ENCODE results near the gene CPEB3.

Gene CPEB3

GRCh38 chr10:92291616-92291865 is 663 bp upstream of the CPEB3 start:
- TF ChIP-seq, protein P1, sequence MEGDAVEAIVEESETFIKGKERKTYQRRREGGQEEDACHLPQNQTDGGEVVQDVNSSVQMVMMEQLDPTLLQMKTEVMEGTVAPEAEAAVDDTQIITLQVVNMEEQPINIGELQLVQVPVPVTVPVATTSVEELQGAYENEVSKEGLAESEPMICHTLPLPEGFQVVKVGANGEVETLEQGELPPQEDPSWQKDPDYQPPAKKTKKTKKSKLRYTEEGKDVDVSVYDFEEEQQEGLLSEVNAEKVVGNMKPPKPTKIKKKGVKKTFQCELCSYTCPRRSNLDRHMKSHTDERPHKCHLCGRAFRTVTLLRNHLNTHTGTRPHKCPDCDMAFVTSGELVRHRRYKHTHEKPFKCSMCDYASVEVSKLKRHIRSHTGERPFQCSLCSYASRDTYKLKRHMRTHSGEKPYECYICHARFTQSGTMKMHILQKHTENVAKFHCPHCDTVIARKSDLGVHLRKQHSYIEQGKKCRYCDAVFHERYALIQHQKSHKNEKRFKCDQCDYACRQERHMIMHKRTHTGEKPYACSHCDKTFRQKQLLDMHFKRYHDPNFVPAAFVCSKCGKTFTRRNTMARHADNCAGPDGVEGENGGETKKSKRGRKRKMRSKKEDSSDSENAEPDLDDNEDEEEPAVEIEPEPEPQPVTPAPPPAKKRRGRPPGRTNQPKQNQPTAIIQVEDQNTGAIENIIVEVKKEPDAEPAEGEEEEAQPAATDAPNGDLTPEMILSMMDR (IDR thresholded peaks at IDR 0.05; ENCODE audit: low read depth, low read length, missing control alignments): no peak
- DNase-seq (ENCODE audit: low read depth): no peak
- peak overlapping the region; percentile 100 for H3K4me3 ChIP-seq (ENCODE audit: low read depth, low read length)

DNA sequence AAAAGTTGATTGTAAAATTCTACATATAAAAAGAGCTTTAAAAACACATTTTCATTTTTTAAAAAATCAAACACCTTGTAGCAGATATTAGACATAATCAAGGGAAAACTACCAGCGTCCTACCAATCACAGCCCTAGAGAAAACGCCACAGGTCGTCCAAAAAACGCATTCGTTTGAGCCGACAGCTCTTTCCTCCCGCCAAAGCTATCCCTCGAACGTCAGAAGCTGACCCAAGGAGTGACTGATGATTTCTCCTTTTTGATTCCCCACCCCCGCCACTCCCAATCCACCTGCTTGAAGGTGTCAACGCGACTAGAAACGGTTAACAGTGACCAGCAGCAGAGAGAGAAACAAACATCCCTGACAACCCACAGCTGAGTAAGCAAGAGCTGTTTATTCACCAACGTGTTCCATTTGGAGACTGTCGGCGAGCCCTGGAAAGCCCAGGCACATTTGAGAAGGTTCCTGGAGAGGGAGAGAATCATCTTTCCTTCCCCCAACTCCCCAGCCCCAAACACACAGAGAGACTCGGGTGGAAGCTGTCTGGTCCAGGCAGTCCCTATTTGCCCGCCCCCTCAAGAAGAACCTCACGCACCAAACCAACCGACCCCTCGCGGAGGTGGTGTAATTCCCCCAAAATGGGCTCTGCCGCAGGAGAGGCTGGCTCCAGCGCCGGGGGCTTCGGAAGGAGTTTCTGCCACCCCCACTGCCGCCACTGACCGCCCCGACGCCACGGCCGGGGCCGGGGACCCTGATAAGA is 622 bp downstream of the CPEB3 start:
- peak overlapping the region; percentile 100 for H3K4me3 ChIP-seq (ENCODE audit: low read depth, low read length)
- TF ChIP-seq, protein P1 (IDR thresholded peaks at IDR 0.05; ENCODE audit: low read depth, low read length, missing control alignments): no peak
- no peak for DNase-seq (ENCODE audit: low read depth)

DNA sequence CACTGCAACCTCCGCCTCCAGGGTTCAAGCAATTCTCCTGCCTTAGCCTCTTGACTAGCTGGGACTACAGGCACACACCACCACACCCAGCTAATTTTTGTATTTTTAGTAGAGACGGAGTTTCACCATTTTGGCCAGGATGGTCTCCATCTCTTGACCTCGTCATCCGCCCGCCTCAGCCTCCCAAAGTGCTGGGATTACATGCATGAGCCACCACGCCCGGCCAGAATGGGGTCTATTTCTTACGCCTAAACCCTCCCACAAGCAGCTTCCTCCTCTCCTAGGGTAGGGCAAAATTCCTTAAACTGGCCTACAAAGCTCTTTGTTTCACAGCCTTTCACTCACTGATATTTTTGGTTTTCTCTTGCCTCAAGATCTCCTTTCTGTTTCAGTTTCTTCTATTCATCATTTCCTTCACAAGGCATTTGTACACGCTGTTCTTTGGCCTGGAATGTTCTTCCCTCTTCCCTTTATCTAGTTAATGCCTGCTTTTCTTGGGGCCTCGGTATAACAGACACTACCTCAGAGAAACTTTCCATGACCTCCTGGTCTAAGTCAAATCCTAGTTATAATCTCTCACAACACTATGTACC is 6.7 kb downstream of the CPEB3 start:
- TF ChIP-seq, protein P1 (IDR thresholded peaks at IDR 0.05; ENCODE audit: low read depth, low read length, missing control alignments): no peak
- no peak overlapping the region for H3K4me3 ChIP-seq (ENCODE audit: low read depth, low read length)
- no peak for DNase-seq (ENCODE audit: low read depth)

DNA sequence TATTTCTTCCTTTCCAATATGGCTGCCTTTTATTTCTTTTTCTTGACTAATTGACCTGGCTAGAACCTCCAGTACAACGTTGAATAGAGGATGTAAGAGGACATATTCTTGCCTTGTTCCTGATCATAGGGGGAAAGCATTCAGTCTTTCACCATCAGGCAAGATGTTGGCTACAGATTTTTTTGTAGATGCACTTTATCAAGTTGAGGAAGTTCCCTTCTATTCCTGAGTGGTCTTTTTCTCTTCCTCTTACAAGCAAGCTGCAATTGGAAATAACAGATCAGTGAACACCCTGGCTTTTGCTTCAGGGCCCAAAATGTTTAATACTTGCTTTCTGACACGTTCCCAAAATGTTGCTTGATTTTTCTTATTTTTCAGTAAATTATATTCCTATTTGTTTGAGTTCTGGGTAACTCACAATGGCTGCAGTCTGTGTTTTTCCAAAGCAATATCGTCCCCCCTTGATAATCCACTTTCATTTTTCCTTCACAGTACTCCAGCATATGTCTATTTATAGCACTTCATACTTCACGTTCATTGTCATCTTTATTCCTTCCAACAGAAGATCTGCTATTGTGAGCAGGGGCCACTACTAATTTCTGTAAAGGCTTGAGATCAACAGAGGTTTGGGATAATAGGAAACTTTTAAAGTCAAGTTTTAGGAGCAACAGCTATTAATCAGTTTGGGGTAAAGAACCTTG is 11.7 kb downstream of the CPEB3 start:
- TF ChIP-seq, protein P1 (IDR thresholded peaks at IDR 0.05; ENCODE audit: low read depth, low read length, missing control alignments): no peak
- no peak for DNase-seq (ENCODE audit: low read depth)
- H3K4me3 ChIP-seq (ENCODE audit: low read depth, low read length): no peak overlapping the region

GRCh38 chr10:92274071-92274470 is 16.8 kb downstream of the CPEB3 start:
- TF ChIP-seq, protein P1 (IDR thresholded peaks at IDR 0.05; ENCODE audit: low read depth, low read length, missing control alignments): no peak
- H3K4me3 ChIP-seq (ENCODE audit: low read depth, low read length): no peak overlapping the region
- DNase-seq (ENCODE audit: low read depth): no peak

DNA sequence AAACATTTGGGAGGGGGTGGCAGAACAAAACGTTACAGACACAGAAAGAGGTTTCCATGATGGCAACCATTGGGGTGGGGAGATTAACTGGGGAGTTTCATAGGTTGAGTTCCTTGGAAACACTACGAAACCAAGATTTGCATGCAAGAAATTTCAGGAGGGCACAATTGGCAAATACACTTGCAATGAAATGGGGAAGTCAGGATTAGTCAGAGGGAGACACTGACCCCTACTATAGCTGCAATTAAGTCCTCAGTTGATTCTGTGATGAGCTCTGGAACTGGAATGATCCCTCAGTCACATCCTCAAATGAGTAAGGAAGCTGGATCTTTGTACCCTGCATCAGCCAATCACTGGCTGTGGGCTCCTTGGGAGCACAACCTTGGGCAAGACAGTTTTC is 22.1 kb downstream of the CPEB3 start:
- TF ChIP-seq, protein P1 (IDR thresholded peaks at IDR 0.05; ENCODE audit: low read depth, low read length, missing control alignments): no peak
- H3K4me3 ChIP-seq (ENCODE audit: low read depth, low read length): no peak overlapping the region
- DNase-seq (ENCODE audit: low read depth): no peak

Data from GM12864 (cell line).